ENCODE results near the gene GRK5.

- TF ChIP-seq CTCF (IDR thresholded peaks at IDR 0.05 in 2 of 3, conservative IDR thresholded peaks at IDR 0.05 in 1 of 3; ENCODE audit: insufficient read depth in 2 of 3, low read depth in 1 of 3, low read length in 3 of 3) (no peak), IRF9 (tag; IDR thresholded peaks at IDR 0.05) (no peak), JUNB (CRISPR knock-in tag; conservative IDR thresholded peaks at IDR 0.05) (no peak), NCOA1 (IDR thresholded peaks at IDR 0.05; ENCODE audit: low read depth) (no peak), PTTG1 (tag; IDR thresholded peaks at IDR 0.05; ENCODE audit: low read depth) (no peak)
Measured at GRCh38 chr10:119256030-119256429, 48.7 kb downstream of the GRK5 start.

Data from K562 (cell line).